SU-DHL-6 (cell line): Measurements from ENCODE around the gene LHFPL3.

Experiments
- CTCF ChIP-seq: fragments of 200-600 bp; sonication (generic); IDR thresholded peaks from one replicate; pipeline ENCODE4 v1.5.1; 2017; ENCODE audit warnings: antibody characterized with exemption, mild to moderate bottlenecking, low read length, moderate library complexity; ENCODE audit not compliant: insufficient read depth, poor library complexity, severe bottlenecking
- EZH2phosphoT487 ChIP-seq: fragments of 200-600 bp; sonication (generic), shearing (Covaris generic); conservative IDR thresholded peaks from 2 replicates; pipeline ENCODE4 v1.6.1; 2018; ENCODE audit warnings: mild to moderate bottlenecking, antibody characterized with exemption, low read length, moderate library complexity, mixed read lengths

DNA sequence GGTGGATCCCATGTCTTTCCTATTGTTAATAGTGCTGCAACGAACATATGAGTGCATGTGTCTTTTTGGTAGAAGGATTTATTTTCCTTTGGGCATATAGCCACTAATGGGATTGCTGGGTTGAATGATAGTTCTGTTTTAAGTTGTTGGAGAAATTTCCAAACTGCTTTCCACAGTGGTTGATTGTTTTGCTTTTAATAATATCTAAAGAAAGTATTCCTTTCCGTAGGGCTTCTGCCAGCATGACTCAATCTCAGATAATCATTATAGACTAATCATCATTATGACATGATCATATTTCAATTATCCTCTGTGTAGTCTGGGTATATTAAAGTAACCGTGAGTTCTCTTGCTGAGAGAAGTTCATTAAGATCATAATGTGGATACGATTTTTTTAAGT lies 575.4 kb downstream of the LHFPL3 start:
- TF ChIP-seq CTCF (no peak), EZH2phosphoT487 (no peak)
